Measurements from ENCODE around the gene EGLN3.
A peak's percentile ranks its signal among the peaks of the same experiment; 100 is the strongest.
"Not testable (repeated sequence)": the region's sequence is repeated elsewhere in the genome, so short reads cannot be mapped to it uniquely, and the experiment has no call there.

EGLN3 gene

DNA sequence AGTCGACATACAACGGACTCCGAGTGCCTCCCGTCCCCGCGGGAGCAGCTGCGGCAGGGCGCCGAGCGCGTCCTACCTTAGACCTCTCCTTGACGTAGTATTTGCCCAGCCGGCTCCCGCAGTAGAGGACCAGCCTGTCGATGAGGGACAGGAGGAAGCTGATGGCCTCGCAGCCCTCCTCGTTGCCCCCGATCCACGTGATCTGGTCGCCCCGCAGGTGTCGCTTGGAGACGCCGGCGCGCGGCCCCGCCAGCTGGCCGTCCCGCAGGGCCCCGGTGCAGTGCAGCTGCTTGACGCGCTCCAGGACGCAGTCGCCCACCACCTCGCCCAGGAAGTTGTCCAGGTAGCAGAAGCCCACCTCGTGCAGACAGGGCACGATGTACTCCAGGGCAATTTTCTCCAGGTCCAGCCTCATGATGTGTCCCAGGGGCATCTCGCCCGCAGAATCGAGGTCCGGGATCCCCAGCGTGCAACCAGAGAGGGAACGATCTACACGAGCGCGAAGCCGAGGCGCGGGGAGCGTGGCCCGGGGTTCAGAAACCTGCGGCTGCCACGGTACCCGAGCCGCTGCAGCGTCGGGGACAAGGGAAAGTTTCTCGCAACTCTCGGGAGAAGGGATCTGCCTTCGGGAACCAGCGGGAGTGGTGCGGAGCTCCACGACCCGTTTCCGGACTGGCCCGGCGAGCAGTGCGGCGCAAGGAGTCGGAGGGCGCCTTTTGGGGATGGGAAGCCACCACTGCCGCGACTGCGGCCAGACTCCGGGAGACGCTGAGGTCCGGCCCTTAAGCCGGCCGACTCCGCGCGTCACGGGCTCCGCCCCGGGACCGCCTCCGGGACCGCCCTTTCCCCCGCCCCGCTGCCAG is at the start of gene EGLN3:
EGLN3 (minus strand) TSS at position 755 of the 863 bp plus-strand sequence; CDS start at position 433, 322 bp downstream.
- peak; percentile 45 for DNase-seq (ENCODE audit: low read depth)

GRCh38 chr14:34000396-34000795 is 49.5 kb upstream of the EGLN3 start:
- DNase-seq (ENCODE audit: low read depth): no peak

DNA sequence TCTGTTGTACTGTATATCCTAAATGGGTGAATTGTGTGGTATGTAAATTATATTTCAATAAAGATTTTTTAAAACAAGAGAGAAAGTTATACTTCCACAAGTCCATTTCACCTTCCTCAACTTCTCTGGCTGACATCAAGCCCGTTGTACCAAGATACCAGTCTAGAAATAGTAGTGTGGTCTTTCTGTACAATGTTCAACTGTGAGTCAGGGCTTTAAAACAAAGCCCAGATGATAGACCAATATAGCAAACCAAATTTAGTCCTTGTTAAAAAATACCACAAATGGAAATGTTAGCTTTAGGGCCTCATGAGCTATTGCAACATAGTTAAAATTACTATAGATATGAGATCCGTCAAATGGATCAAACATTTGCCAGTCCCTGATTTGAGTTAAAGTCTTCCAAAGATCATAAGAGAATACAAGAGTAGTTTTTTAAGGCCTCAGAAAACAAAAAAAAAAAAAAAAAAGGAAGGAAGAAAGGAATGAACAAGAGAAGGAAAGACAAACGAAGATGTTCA is 49.0 kb upstream of the EGLN3 start:
- no peak for DNase-seq (ENCODE audit: low read depth)

DNA sequence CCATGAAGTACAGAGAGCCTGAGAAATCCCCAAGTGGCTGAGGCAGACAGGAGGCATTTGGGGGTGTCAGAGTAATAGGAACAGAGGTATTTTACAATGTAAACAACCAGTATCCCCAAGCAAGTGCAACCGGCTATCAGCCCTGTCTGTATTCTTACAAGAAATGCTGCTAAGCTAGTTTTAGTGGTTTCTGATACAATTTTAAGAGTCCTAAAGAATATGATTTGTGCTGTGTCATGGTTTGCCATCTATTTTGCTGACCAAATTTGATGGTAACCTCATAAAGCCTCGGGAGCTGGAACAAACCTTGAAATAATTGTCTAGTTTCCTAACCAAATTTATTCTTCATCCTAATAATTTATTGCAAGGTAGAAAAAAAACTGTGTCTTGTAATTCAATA is 46.7 kb upstream of the EGLN3 start:
- no peak for DNase-seq (ENCODE audit: low read depth)

- DNase-seq (ENCODE audit: low read depth): no peak
Observed at GRCh38 chr14:33996462-33996861, 45.6 kb upstream of the EGLN3 start.

DNA sequence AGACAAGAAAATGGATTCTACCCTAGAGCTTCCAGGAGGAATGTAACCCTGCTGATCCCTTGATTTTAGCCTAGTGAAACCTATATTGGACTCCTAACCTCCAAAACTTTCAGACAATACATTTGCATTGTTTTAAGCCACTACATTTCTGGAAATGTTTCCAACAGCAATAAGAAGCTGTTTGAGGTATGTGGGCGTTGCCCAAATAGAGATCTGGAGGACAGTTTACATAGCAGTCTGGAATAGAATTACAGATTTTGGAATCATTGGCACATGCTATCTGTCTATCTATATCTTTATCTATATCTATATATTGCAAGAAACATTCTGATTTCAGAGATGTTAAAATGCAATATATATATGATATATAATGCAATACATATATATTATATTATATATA is 42.4 kb upstream of the EGLN3 start:
- DNase-seq (ENCODE audit: low read depth): no peak

- no peak for DNase-seq (ENCODE audit: low read depth)
Observed at GRCh38 chr14:33992274-33993007, 41.6 kb upstream of the EGLN3 start.

DNA sequence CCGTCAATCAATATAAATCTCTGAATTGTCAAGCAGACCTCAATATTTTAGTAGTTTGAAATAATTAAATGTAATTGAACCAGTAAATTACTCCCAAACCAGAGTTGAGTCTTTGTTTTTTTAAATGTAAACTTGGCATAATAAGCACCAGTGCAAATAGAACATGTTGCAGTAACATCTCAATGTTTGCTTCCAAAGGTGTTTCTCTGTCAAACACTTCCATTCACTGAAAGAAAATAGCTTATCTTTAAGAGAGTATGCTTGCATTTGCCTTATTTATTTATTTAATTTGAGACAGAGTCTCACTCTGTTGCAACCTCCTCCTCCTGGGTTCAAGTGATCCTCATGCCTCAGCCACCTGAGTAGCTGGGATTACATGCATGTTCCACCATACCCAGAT is 39.9 kb upstream of the EGLN3 start:
- no peak for DNase-seq (ENCODE audit: low read depth)

- no peak for DNase-seq (ENCODE audit: low read depth)
Observed at GRCh38 chr14:33987565-33988080, 36.7 kb upstream of the EGLN3 start.

GRCh38 chr14:33986804-33987203 is 35.9 kb upstream of the EGLN3 start:
- DNase-seq (ENCODE audit: low read depth): no peak

GRCh38 chr14:33985242-33985641 is 34.4 kb upstream of the EGLN3 start:
- DNase-seq (ENCODE audit: low read depth): no peak

DNA sequence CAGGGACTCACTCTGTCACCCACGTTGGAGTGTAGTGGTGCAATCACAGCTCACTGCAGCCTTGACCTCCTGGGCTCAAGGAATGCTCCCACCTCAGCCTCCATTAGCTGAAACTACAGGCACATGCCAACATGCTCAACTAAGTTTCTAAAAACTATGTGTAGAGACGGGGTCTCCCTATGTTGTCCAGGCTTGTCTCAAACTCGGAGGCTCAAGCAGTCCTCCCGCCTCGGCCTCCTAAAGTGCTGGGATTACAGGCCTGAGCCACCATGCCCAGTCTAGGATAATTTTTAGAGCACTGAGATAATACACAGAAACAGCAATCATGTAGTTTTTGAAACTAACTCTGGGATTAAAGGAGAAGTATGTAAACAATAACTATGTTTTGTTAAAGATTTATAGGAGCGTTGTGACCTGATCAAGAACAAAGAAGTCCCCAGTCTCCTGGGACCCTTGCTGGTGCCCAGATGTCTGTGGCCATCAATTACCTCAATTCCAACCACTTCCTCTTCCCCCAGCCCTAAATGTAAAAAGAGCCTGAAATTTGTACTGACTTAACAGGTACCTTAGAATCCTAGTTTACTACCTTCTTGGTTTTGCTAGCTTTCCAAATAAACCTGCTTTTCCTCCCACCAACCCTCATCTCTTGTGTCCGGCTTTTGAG is 28.9 kb upstream of the EGLN3 start:
- DNase-seq (ENCODE audit: low read depth): no peak

DNA sequence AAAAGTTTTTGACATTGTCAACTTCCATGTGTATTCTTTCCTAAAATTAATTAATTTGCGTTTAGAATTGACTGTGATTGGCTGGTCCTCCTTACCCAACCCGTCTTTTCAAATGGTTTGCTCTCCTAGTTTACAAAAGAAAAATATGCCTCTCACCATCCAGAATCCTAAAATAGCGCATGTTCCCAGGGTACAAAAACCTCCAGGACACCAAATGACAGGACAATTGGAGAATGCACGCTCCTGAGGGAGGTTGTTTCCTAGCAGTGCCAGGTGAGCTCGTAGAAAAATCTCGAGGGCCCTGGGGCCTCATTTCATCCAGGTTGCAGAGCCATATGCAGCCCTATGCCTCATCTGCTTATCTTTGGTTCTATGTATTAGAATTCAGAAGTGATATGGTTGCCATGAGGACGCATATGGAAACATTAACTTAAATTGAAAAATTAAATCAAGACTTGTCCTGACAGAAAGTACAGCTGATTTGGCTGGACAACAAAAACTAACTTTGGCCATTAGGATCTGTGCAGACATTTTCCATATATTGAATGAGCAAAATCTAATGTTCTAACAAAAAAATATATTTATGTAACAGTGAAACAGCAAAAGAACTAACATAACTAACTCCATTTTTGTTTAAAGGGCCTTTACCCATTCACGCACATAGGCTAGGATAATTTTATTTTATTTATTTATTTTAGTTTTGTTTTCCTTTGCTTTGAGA is 28.2 kb upstream of the EGLN3 start:
- no peak for DNase-seq (ENCODE audit: low read depth)

- no peak for DNase-seq (ENCODE audit: low read depth)
Observed at GRCh38 chr14:33972583-33973081, 21.8 kb upstream of the EGLN3 start.

- not testable (repeated sequence) for DNase-seq (ENCODE audit: low read depth)
Observed at GRCh38 chr14:33969846-33970245, 19.0 kb upstream of the EGLN3 start.

DNA sequence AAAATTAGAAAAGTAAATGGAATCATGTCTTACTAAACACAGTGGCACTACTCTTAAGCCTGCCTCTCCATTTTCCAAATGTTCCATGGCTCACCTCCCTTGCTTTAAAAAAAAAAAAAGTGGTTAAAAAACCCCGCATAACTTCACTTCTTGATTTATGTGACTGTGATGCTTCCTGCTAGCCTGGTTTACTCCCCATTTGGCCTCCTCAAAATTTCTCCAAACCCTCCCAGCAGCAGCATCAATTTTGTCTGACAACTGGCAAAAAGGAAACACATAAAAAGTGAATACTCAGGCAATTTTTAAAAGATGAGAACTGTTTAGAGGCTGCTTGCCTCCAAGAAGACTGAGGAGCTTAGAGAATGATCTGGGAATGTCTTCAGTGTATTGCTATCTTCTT is 17.8 kb upstream of the EGLN3 start:
- no peak for DNase-seq (ENCODE audit: low read depth)

DNA sequence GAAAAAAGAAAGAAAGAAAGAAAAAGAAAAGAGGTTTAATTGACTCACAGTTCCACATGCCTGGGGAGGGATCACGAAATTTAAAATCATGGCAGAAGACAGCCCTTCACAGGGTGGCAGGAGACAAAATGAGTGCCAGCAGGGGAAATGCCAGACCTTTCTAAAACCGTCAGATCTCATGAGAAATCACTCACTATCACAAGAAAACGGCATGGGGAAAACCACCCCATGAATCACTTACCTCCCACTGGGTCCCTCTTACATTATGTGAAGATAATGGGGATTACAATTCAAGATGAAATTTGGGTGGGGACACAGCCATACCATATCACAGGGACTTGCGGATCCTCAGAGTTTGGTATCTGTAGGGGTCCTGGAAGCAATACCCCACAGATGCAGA is 16.3 kb upstream of the EGLN3 start:
- no peak for DNase-seq (ENCODE audit: low read depth)

- no peak for DNase-seq (ENCODE audit: low read depth)
Observed at GRCh38 chr14:33966276-33966675, 15.4 kb upstream of the EGLN3 start.

DNA sequence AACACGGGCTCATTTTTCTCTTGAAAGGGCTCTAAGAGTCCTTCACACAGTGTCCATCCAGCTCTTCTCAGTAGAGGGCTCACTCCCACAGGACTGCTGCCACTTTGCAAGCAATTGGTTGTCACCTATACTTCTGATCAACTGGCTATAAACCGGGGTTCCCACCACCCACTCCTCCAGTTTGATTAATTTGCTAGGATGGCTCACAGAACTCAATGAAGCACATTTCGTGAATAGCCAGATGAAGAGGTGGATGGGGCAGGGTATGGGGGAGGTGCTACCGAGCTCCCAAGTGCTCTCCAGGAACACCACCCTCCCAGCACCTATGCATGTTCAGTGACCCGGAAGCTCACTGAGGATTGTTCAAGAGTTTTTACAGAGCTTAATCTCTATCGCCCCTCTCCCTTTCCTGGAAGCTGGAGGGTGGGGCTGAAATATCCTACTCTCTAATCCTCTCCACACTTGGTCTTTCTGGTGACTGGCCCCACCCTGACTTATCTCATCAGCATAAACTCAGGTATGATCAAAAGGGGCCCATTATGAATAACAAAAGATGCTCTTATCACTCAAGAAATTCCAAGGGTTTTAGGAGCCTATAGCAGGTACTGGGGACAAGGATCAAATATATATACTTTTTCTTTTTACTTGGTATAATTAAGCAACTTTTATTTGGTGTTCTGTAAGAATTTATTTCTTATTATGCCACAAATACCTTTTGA is 13.9 kb upstream of the EGLN3 start:
- no peak for DNase-seq (ENCODE audit: low read depth)

DNA sequence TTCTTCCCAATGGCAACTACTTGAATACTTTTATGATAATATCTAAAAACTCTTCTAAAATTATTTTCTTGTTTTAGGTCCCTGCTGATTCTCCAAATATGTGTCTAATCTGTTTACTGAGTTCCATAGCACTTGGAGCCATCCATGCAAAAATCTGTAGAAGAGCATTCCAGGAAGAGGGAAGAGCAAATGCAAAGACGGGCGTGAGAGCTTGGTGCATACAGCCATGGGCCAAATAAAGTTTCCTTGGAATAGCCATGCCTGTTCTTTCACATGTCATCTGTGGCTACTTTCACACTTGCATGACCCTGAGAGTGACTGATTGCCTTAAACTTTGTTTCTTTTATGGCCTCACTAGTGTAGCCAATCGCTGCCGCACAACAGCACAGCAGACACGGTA is 13.0 kb upstream of the EGLN3 start:
- DNase-seq (ENCODE audit: low read depth): no peak

- not testable (repeated sequence) for DNase-seq (ENCODE audit: low read depth)
Observed at GRCh38 chr14:33962466-33962865, 11.6 kb upstream of the EGLN3 start.
